GM21526 (cell line): ENCODE results near the gene INF2.
A peak's percentile ranks its signal among the peaks of the same experiment; 100 is the strongest.
"Not testable (repeated sequence)": the region's sequence is repeated elsewhere in the genome, so short reads cannot be mapped to it uniquely, and the experiment has no call there.

ENCODE experiments used
- ATAC-seq: cut with Tn5 transposase; IDR thresholded peaks from one replicate; pipeline ENCODE4 v1.9.1; 2021; ENCODE audit warnings: moderate library complexity; ENCODE audit not compliant: unreplicated experiment, low FRiP score

The INF2 gene

DNA sequence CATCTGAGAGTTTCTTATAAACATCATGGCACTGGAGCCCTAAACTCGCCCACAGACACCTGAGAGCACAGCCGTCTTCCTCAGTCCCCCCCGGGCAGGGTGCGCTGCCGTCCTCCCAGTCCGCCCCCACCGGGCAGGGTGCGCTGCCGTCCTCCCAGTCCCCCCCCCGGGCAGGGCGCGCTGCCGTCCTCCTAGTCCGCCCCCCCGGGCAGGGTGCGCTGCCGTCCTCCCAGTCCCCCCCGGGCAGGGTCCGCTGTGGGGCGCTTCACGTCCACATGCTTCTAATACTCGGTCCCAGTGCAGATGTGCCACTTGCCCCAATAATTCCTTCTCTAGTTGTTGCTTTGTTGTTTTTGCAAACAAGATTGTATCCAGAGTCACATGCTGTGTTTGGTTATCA, 27.7 kb downstream of the INF2 start:
- no peak for ATAC-seq

DNA sequence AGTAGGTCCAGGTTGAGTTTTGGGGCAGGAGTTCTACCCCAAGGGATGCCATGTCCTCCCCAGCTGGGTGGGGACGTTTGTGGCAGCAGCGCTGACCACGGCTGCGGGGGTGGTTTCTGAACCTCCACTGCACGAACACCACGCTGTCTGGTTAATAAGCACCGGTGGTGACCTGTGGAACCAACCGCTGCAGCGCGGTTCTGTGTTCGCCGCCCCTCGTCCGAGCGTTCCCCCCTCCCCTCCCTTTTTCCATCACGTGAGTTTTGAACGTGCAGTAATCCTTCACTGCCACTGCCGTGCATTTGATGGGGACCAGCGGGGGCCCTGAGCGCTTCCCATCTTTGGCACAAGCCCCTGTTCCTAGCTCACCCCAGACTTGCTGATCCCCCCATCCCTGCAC, 28.2 kb downstream of the INF2 start:
- ATAC-seq, result no peak

DNA sequence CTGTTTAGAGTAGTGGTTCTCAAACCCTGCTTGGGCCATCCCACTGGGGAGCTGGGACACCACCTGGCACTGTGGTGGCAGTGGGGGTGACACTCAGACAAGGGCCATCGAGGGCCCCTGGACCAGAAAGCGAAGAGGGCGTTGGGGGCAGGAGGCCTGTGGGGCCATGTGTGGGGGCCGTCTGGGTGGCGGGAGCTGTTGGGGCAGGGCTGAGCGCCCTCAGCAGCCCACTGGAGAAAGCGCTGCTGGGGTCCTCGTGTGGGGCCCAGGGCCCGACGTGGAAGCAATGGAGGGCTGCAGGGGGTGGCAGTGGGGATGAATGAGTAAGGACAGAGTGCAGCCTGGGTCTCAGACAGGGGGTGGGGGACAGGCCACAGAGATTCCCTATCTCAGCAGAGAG, 28.7 kb downstream of the INF2 start:
- ATAC-seq, result no peak

DNA sequence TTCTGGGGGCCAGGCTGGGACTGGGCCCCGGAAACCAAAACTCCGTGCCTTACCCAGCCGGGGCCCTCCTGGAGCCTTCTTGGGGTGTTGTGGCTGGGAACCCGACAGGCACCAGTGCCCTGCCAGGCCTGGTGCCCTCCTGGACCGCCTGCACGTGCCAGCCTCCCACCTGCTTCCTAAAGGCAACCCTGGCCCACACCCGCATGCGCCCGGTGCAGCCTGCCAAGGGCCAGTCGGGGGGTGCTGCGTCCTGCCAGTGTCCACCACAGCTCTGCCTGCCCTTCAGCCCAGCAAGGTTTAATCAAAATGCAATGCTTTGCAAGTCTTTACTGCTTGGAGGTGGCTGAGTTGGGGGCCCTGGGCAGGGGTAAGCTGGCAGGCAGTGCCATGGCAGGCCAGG, 29.5 kb downstream of the INF2 start:
- no peak for ATAC-seq

DNA sequence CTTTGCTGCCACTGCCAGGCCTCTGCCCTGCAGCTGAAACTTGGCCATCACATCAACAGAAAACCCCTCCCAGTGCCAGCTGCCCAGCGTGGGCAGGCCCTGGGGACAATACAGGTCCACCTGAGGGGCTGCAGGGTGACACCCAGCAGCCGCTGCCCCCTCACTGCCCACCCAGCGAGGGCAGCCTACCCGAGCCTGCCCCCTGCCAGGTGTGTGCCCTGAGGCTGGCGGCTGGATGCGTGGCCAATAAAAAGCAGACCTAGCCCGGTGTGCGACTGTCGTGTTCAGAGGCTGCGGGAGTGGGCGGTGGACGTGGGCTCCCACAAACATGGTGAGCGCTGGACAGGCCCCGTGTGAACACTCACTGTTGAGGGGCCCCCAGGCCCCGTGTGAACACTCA, 29.9 kb downstream of the INF2 start:
- no peak for ATAC-seq

DNA sequence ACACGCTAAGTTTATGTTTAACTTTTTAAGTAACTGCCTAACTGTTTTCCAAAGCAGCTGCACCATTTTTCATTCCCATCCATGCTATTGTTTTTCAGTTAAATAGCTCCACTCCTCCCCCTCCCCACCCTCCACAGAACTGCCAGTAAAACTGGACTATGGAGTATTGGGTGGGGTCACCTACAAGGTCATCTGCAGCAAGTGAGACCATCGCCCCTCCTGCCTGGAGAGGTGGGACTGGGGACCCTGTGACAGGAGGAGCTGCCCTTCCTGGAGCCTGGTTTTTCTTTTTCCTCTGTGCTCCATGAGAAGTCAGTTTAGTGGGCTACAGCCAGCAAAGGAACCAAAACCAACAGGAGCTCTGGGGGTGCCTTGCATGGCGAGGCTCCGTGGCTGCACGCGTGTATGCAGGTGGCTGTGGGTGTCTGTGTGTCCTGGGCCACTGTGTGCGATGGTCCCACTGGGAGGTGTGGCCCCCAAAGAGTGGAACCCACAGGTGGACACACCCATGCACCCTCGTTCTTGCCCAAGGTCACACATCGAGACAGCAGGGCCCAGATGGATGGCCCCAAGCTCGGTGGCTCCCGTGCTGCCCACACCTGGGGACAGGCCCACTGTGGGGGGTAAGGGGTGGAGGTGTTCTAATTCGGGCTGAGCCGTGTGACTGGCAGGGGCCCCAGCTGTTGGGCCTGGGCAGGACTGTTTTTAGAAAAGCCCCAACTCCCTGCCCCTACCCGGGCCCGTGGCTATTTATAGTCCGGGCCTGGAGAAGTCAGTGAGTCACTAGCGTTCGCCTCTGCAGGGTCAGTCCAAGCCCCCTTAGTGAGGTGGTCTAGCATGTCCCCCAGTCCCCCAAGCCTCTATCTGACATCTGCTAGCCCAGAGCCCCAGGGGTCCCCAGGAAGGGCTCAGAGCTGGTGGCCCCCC, 32.4 kb downstream of the INF2 start:
- ATAC-seq, result no peak

DNA sequence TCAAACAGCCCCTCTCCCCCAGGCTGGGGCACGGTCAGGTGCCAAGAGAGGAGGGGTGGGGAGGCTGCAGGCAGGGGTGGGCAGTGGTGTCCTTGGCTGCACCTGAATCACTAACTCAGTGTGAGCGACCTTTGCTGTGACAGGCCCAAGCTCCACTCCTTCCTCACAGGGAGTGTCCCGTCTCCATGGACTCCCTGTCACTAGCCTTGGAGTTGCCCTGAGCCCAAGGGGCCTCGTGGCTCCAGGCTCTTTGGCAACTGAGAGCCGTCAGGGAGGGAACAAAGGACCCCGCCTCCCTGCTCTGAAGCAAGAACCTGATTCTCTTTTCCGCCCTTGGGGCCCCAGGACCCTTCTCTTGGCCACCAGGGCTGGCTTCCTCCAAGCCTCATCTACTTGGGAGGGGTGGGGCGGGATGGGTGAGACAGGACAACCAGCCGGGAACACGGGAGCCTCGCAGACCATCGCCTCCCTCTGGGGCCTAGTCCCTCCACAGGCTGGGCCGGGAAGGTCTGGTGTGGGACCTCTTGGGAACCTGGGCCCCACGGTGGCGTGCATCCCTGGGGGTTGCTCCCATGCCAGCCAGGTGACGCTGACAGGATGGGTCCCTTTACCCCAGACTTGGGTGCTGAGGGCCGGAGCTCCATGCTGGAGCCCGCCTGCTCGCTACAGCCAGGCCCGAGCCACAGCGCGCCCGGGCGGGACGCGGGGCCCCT, 33.7 kb downstream of the INF2 start:
- ATAC-seq, result no peak

DNA sequence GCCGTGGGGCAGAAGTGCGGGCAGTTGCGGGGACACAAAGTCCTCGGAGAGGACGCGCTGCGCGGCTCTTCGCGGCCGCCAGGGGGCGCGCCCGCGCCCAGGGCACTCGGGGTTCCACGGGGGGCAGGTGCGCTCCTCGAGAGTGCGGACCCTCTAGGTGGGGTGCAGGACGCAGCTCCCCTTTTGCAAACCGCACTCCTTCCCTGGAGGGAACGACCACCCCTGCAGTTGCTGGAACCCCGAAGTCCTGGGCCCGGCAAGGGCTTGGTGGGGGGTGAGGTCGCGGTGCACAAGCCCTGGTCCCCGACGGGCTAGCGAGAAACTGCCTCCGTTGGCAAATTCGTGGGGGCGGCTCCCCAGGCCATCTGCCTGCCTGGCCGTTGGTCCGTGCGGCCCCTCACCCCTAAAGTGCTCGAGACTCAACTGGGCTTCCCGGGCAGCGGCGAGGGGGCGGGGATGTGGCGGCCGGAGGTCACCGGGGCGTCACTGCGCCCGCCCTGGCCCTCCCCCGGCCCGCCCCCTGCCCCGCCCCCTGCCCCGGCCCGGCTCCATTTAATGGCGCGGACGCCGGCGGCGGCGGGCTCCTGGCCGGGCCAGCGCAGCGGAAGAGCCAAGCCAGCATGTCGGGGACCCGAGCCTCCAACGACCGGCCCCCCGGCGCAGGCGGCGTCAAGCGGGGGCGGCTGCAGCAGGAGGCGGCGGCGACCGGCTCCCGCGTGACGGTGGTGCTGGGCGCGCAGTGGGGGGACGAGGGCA, 34.4 kb downstream of the INF2 start, which contains the start of gene ADSS1:
TSS of gene ADSS1 (plus strand) at position 579 of the 756 bp plus-strand sequence. CDS start at position 621, 42 bp downstream.
- peak; percentile 49 for ATAC-seq

DNA sequence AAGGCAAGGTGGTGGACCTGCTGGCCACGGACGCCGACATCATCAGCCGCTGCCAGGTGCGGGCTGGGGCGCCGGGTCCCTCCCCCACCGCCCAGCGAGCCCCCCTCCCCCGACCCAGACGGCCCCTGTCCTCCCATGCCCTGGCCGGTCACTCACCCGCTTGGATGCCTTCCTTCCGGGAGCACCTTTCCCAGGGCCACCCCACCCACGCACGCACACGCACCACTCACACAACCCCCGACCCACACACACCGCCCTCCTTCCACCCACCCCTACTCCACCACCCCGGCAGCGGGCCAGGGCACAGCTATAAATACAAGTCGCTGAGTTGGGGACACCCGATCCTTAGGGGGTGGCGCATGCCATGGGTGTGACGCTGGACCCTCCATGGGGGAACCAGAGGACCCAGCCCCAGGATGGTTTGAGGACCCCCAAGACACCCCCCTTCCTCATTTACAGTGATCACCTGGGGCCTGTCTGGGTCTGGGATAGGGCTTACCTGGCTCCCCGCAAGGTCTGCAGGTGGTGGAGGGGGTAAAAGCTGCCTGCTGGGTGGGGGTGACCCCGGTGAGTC, 35.1 kb downstream of the INF2 start:
- peak; percentile 7 for ATAC-seq

DNA sequence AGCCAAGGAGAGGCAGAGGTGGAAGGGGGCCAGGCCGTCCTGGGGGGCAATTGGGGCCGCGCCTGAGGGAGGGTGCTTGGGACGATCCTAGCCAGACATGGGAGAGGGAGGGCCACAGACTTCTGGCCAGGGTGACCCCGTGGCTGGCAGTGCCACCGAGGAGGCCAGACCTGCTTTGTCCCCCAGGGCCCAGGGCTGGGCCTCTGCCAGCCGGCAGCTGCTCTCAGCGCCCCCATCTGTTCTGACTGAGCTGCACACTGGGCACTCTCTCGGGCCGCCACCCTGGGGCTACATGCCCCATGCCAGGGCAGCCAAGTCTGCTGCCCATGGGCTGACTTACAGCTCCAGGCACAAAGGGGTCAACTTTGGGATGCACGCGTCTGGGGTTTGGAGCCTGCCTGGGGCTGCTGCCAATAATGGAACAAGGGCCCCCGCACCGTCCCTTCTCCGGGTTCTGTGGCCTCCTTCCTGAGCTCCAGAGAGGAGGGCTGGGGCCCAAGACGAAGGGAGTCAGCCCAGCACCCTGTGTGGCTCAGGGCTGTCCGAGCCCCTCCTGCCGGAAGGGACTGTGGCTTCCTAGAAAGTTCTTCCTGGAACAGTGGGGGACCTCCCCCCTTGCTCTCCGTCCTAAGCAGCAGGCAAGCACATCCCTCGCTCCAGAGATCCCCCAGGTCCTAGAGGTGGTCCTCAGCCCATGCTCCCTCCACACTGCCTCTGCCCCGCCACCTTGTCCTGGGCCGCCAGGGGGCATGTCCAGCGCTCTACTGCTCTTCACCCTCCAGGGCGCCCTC, 35.8 kb downstream of the INF2 start:
- no peak for ATAC-seq

DNA sequence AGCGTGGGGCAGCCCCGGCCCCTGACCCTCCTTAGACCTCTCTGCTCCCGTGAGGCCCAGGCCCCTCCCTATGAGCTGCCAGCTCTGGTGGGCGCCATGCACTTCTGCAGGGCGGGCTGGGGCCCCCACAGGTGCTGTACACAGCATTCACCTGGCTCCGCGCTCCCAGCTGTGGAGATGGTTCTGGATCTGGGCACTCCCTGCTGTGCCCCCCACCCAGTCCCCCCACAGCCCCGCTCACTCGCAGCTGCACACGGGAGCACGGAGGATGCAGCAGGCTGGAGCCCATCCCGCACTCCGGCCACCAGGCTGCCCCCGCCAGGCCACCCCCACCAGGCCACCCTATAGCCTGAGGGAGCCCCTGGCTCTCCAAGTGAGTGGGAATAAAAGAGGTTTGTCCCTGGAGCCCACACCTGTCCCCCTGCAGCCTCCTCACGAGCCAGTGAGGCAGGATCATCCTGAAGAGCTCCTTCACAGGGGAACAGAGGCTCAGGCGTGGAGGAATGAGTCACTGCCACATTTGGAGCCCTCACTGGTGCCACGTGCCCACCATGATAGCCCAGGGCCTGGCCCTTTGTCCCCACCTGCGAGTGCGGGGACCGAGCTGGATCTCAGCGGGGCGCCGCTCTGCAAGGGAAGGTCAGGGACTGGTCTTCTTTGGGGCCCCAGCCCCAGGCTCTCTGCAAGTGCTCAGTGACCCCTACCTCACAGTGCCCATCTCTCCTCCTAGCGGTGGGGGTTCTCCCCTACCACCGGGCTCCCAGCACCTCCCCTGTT, 36.5 kb downstream of the INF2 start:
- no peak for ATAC-seq

DNA sequence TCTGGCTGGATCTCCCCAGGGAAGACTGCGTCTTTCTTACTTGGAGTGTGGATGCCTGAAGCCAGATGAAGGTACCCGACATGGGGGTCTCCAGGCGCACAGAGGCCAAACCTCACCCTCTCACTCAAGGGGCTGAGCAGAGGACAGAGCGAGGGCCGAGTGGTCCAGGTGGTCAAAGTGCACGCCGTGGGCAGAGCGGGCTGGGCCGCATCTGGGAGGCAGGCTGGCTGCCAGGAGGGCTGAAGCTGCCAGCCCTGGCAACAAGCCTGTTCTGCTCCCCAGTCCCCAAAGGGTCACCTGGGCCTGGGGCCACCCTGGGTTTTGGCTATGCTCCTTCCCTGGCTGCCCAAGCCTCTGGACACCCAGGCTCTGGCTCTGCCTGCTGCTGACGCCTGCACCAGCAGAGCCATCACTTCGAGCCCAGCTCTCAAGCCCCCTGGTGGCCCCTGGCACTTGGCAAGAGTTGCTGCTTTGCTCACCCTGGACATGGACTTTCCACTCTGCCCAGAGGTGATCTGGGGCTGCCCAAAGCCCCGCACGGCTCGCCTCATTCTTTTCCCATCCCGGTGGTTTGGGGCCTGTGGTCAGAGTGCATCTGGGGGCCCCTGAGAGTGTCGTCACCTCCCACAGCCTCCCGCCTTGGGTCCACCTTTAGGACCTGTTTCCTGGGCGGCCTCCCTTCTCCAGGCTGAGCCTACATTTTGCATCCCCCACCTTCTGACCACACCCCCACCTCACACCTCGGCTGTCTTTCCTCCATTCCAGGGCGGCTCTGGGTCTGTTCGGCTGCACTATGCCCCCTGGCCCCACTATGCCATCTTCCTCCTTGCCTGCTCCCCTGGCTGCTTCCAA, 37.4 kb downstream of the INF2 start:
- no peak for ATAC-seq

DNA sequence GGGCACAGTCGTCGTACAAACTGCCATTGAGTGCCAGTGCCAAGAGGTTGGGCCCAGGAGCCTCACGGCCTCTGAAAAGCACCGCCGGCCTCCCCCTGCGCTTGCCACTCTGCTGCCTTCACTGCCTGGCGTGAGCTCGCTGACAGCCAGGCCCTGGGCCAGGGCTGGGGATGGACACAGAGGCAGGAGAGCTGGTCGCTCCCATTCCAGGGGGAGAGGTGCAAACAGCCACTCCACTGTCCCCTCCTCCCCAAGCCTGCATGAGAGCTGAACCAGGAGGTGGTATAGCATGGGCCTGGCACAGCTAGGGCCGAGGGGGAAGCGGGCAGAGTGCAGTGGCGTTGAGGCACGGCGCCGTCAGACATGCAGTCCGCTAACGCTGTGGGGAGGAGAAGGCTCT, 39.2 kb downstream of the INF2 start:
- no peak for ATAC-seq

DNA sequence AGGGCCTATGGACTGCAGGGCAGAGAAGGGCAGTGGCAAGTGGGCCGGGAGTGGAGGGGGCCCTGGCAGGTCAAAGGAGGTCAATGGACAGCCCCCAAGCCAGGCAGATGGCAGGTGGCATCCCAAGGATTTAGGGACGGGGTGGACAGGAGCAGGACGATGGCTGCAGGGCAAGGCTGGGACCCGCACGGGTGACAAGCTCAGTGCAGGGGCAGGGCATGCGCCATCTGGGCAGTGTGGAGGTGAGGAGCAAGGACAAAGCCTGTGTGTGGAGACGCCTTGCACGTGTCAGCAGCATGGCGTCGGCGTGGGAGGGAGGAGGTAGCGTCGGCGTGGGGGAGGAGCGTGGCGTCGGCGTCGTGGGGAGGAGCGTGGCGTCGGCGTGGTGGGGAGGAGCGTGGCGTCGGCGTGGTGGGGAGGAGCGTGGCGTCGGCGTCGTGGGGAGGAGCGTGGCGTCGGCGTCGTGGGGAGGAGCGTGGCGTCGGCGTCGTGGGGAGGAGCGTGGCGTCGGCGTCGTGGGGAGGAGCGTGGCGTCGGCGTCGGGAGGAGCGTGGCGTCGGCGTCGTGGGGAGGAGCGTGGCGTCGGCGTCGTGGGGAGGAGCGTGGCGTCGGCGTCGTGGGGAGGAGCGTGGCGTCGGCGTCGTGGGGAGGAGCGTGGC, 39.9 kb downstream of the INF2 start:
- ATAC-seq, result not testable (repeated sequence)

DNA sequence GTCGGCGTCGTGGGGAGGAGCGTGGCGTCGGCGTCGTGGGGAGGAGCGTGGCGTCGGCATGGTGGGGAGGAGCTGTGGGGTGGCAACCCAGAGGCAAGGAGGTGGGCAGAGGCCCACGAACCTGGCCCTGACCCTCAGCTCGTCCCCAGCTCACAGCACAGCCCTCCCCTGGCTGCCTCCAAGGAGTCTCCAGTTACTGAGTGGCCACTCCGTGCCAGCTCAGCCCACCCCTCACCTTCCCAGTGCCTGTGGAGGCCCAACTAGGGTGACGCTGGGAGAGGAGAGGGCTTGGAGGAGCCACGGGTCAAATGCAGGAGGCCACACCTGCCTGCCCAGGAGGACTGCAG, 40.4 kb downstream of the INF2 start:
- no peak for ATAC-seq

DNA sequence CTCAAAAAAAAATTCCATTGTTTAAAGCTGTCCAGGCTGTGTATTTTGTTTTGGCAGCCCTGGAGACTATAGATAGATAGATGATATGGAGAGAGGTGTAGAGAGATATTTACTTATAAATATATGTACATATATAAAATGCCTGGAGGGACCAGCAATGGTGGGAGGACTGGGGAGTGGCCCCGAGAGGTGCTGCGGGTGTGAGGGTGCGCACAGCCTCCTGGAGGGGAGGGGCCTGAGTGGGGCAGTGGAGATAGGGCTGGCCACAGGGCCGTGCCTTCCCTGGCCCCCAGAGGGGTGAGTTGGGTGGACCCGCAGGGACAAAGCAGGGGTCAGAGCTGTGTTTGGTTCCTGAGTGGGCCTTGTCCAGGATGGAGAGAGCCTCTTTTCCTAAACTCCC, 41.1 kb downstream of the INF2 start:
- no peak for ATAC-seq

DNA sequence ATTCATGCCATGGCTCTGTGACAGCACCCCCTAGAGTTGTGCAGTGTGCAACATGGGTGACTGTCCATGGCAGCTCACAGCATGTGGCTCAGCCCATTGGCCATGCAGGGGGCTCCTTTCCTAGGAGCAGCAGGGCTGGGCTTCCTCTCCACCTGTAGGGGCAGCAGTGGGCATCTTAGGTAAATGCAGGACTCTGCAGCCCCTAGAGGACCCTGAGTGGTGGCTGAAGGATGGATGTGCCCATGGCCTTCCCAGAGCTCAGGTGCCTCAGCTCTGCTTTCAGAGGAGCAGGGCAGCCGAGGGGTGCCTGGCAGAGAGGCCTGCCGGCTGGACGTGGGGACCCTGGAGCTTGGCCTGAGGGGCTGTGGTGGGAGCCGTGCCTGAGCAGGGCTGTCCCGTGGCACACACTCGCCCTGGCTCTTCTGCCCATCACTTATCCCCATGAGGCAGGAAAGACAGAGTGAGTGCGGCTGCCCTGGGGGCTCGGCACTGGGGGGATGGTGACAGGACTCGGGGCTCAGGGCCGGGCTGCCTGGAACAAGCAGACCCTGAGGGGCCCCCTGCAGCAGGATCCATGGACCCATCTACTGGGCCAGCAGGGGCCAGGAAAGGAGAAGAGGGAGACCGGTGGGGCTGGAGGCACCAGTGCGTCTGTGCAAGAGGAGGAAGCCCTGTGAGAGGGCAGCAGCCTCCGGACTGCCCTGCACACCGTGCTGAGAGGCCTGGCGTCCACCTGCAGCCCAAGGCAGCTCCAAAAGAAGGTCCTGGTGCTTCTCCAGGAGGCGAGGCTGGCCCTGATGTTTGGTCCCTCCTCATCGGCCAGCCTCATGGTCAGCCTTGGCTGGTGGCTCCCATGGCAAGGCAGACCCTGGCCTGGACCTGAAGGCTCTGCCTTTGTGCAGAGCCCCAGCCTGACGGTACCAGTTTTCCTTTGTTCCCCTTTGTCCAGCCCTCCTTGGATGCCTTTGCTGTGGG, 42.2 kb downstream of the INF2 start:
- no peak for ATAC-seq
